Stimulated activated naive CD8-positive, alpha-beta T cell treated with anti-CD3 and anti-CD28 coated beads, Interleukin-15, amount 100 ng/mL, for 72 hours (primary cell): ENCODE measurements around the gene OR52B4.
A peak's percentile ranks its signal among the peaks of the same experiment; 100 is the strongest.
"Not testable (repeated sequence)": the region's sequence is repeated elsewhere in the genome, so short reads cannot be mapped to it uniquely, and the experiment has no call there.

ENCODE experiments used
- ATAC-seq: fragments of 150-1000 bp; cut with Tn5 transposase; 2 replicates; pipeline ENCODE4 v1.10.0; 2021; ENCODE audit warnings: mild to moderate bottlenecking, moderate library complexity
- DNase-seq, 2 donors: peaks; one replicate each; pipeline ENCODE4 v3.0.0; 2021 to 2022
- H3K27ac Mint-ChIP-seq, 2 donors: one replicate each; pipeline ENCODE4 v1.8.0; 2022; ENCODE audit warnings: mild to moderate bottlenecking in 2 of 2, mixed read lengths in 2 of 2, moderate library complexity in 2 of 2
- H3K27me3 Mint-ChIP-seq: one replicate; pipeline ENCODE4 v1.8.0; 2022; ENCODE audit warnings: mixed read lengths
- H3K4me1 Mint-ChIP-seq: one replicate; pipeline ENCODE4 v1.8.0; 2022; ENCODE audit warnings: mild to moderate bottlenecking, mixed read lengths
- H3K4me3 Mint-ChIP-seq, 2 donors: one replicate each; pipeline ENCODE4 v1.8.0; 2022; ENCODE audit warnings: mild to moderate bottlenecking in 2 of 2, mixed read lengths in 2 of 2, moderate library complexity in 1 of 2
- H3K9me3 Mint-ChIP-seq, 2 donors: one replicate each; pipeline ENCODE4 v1.8.0; 2022; ENCODE audit warnings: mixed read lengths in 2 of 2

Gene OR52B4

DNA sequence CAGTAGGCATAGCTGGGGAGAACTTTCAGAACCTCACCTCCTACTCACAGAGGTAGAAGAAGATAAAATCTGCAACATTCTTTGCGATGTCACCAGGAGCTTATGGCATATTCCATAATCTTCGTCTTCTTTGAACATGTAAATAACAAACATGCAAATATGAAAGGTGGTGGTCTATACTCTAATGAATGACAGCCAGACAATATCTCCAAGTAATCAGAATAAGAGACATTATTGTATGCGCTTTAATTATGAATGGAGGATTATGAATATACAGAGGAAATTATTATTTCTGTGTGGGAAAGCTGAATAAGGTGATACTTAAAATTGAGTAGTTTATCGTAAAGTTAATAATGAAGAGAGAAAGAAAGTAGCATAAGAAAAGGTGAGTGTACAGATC, at the start of gene OR52B4:
Gene OR52B4, minus strand, starts transcription at position 101 of the 400 bp plus-strand sequence. Its CDS starts 91 bp downstream, at position 10.
- ATAC-seq (no peak), DNase-seq (no peak)
- Mint-ChIP-seq H3K9me3 (no peaks in the 10 kb centered on the region), H3K4me3 (no peak within 1 kb of the TSS), H3K4me1 (no peaks in the 10 kb centered on the region), H3K27me3 (no peaks in the 10 kb centered on the region), H3K27ac (no peak within 1 kb of the TSS)

DNA sequence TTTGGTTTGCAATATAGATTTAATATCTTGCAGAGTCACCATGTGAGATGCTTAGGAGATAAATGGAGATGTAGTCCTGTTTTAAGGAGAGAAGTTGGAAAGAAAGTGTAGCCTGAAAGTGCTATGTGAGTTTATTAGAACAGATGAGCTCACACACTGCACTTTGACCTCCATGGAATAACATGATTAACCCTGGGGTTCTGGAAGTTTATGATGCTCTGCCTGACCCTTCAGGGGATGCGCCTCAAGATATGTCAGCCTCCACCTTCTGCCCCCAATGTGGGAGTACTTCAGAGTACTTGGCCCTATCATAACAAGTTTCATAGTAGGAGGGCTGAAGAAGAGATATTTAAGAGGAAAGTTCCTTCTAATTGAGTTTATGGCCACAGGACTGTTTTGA, 48.6 kb upstream of the OR52B4 start:
- Mint-ChIP-seq H3K27me3 (peaks cover 5% of the 10 kb centered on the region), H3K27ac (no peak overlapping the region), H3K9me3 (no peaks in the 10 kb centered on the region), H3K4me1 (no peaks in the 10 kb centered on the region), H3K4me3 (no peak overlapping the region)
- no peak for ATAC-seq
- DNase-seq = no peak

DNA sequence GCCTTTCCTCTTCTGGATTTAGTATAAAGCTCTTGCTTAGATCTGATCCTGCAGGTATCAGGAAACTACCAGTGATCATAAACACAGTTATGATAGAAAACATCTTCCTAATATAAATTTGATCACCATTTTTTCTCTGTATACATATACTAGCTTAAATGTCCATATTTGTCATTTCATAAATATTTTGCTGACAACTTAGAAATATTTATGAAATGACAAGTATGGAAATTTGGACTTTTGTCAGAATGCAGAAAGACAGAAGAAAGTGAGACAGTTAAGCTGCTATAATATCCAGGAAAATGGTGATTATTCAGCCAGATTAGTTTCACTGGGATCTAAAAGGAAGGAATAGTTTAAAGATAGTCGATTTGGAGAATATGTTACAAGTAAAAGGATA, 48.1 kb upstream of the OR52B4 start:
- peak overlapping the region in 1 of 2 donors; percentile 30 for H3K27ac Mint-ChIP-seq
- ATAC-seq (no peak), DNase-seq (no peak)
- no peaks in the 10 kb centered on the region for H3K9me3 Mint-ChIP-seq
- H3K27me3 Mint-ChIP-seq = peaks cover 5% of the 10 kb centered on the region
- H3K4me3 Mint-ChIP-seq = no peak overlapping the region
- no peaks in the 10 kb centered on the region for H3K4me1 Mint-ChIP-seq

DNA sequence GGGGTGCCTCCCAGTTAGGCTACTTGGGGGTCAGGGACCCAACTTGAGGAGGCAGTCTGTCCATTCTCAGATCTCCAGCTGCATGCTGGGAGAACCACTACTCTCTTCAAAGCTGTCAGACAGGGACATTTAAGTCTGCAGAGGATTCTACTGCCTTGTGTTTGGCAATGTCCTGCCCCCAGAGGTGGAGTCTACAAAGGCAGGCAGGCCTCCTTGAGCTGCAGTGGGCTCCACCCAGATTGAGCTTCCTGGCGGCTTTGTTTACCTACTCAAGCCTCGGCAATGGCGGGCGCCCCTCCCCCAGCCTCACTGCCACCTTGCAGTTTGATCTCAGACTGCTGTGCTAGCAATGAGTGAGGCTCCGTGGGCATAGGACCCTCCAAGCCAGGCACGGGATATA, 38.0 kb upstream of the OR52B4 start:
- not testable (repeated sequence) for ATAC-seq, H3K9me3 Mint-ChIP-seq, DNase-seq, H3K27ac Mint-ChIP-seq, H3K4me3 Mint-ChIP-seq, H3K4me1 Mint-ChIP-seq
- H3K27me3 Mint-ChIP-seq = peaks cover 25% of the 10 kb centered on the region

DNA sequence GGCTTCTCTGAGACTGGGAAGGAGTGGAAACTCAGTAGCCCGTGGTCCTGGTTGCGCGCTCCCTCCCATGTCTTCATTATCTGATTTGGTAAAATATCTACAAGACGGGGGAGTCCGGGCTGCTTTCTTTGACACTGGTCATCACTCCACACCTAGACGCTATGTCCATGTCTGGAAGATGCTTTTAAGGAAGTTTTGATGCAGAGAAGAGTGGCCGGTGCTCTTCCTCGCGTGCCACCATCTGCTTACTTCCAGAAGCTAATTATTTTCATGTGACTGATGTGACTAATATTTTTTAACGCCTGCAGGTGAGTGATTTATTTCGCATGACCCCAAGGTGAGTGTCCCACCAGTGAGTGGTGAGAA, 25.7 kb upstream of the OR52B4 start:
- H3K4me3 Mint-ChIP-seq = peak overlapping the region; percentile 89 to 97
- H3K4me1 Mint-ChIP-seq = peaks cover 47% of the 10 kb centered on the region

DNA sequence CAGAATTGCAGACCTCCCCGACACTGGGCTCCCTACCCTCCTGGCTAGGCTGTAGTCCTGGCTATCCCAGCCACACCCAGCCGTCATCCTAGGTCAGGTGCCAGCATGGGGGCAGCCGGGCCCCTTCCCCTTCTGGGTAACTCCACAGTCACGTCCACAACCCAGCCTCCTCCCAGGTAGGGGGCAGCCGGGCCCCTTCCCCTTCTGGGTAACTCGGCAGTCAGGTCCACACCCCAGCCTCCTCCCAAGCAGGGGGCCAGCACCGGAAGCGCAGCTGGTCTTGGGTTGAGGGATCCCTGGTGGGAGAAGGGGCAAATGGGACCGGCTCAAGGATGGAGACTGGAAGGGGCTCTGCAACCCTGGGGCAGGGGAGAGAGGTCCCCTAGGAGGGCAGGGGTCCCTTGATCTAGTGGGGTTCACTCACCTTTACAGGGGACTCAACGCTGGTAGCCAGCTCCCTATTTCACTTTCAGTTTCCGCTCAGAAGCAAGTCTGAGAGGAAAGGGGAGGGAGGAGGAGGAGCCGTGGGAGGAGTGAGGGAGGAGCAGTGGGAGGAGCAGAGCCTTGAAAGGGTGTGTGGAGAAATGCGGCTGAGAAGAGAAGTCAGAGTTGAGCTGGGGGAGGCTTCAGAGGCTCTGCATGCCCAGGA, 25.1 kb upstream of the OR52B4 start, which contains the start of gene TRIM21:
Gene TRIM21, minus strand, starts transcription at position 494 of the 649 bp plus-strand sequence. CDS start 3,293 bp downstream, outside the sequence.
- H3K27ac Mint-ChIP-seq = peak within 1 kb of the TSS; percentile 98 to 99
- peaks cover 47% of the 10 kb centered on the region for H3K4me1 Mint-ChIP-seq
- peak within 1 kb of the TSS; percentile 89 to 97 for H3K4me3 Mint-ChIP-seq
- no peaks in the 10 kb centered on the region for H3K27me3 Mint-ChIP-seq
- ATAC-seq = peak; percentile 98
- peaks cover 6 to 7% of the 10 kb centered on the region in 2 donors for H3K9me3 Mint-ChIP-seq
- DNase-seq = peak; percentile 79 to 89

More for the DNA sequence above, 25.7 kb upstream of the OR52B4 start:
- Mint-ChIP-seq H3K27me3 (peaks cover under 1% of the 10 kb centered on the region), H3K27ac (peak overlapping the region; percentile 98 to 99), H3K9me3 (peaks cover 9 to 10% of the 10 kb centered on the region in 2 donors)
- DNase-seq (no peak), ATAC-seq (peak; percentile 14)

DNA sequence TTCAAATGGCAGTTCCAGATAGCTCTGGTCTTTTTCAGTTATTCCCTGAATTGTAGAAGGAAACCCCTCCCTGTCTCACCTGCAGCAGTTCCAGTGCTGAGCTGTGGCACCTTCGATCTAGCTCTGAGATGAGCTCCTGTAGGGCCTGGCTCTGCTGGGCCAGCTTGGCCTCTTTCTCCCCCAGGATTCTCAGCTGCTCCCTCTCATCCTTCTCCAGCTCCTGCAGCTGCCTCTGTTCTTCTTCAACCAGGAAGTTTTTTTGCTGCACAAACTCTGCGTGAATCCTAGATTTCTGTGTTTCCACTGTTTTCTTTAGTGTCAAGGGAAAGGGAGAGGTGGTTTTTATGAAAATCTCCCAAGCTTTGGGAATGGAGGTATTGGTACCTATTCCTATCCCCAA, 20.0 kb upstream of the OR52B4 start:
- no peaks in the 10 kb centered on the region for H3K9me3 Mint-ChIP-seq
- DNase-seq = no peak
- ATAC-seq = no peak
- H3K27ac Mint-ChIP-seq = peak overlapping the region in 1 of 2 donors; percentile 82
- H3K27me3 Mint-ChIP-seq = no peaks in the 10 kb centered on the region
- H3K4me1 Mint-ChIP-seq = peaks cover 32% of the 10 kb centered on the region
- no peak overlapping the region for H3K4me3 Mint-ChIP-seq

DNA sequence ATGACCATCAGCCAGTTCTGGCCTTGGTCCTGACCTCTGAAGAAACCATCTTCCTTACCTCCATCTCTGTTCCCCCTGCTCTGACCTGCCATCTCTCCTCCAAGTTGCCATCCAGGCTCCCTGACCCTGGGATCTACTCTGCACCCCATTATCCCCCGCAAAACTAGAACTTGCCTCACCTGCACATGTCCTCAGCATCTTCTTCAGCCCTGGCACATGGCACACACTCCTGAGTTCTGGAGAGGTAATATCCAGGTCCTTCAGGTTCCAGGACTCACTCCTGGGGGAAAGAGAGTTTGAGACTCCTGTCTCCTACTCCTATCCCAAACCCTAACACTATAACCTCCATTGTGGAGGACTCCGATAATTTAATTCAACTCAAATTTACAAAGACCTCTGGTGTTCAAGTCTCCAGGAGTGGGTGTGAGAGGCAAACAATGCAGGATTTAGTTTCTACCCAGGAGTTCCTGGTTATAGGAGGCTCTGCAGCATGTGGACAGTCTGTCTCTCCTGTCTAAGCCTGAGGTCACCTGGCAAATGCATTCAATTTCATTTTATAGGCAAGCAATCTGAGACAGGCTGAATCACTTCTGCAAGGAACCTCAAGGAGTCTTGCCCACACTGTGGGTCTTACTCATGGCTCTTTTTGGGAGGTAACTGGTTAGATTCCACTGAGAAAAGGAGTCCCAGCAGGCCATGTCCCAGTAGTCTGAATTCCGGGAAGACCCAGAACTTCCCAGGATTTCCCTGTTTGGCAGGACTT, 18.0 kb upstream of the OR52B4 start:
- Mint-ChIP-seq H3K27me3 (no peaks in the 10 kb centered on the region), H3K9me3 (no peaks in the 10 kb centered on the region), H3K4me3 (no peak overlapping the region), H3K27ac (no peak overlapping the region), H3K4me1 (peaks cover 12% of the 10 kb centered on the region)
- no peak for ATAC-seq
- DNase-seq = no peak

DNA sequence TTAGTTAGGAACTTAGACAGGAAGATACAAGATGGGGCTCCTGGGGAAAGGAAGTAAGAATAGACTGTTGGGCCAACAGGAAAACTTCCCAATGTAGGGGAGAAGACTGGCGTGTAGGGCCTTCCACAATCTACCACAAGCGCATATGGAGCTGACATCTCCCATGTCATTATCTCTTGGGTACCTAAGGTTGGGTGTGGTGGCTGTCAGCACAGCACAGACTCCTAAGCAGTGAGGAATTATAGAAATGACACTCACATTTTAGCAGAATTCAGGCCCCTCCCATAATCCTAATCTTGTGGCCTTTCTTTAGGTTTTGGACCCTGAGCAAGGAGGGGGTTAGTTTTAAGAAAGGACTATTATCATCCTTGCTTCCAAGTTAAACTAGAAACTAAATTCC, 13.7 kb upstream of the OR52B4 start:
- ATAC-seq (no peak), DNase-seq (no peak)
- H3K9me3 Mint-ChIP-seq = no peaks in the 10 kb centered on the region
- H3K27ac Mint-ChIP-seq = no peak overlapping the region
- H3K4me1 Mint-ChIP-seq = no peaks in the 10 kb centered on the region
- no peaks in the 10 kb centered on the region for H3K27me3 Mint-ChIP-seq
- H3K4me3 Mint-ChIP-seq = no peak overlapping the region

DNA sequence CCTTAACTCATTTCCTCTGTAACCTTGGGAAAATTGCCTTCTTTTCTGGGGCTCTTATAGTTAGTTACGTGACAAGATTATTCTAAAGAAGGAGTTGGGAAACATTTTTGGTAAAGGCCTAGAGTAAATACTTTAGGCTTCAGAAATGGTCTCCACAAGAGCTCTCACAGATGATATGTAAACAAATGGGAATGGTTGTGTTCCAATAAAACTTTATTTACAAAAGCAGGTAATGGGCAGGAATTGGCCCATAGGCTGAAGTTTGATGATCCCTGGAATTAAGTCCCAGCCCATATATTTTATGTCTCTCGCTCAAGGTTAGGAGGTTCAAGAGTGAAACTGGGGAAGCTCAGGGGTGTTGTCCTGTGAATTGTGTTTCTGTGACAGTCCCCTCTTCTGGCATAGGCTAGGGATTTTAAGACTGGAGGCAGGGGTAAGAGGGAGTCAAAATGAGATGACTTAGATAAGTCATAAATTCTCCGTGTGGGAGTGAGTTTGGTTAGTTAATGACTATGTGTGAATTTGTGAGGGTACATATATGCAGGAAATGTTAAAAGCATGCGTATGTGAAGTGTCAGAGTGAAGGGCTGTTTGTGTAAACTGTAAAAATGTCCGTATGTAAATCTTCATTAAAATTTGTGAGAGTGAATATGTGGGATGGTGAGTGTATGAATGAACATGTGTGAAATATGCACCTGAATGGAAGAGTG, 7.4 kb upstream of the OR52B4 start:
- Mint-ChIP-seq H3K4me1 (no peaks in the 10 kb centered on the region), H3K9me3 (no peaks in the 10 kb centered on the region), H3K27ac (no peak overlapping the region), H3K4me3 (no peak overlapping the region), H3K27me3 (no peaks in the 10 kb centered on the region)
- DNase-seq = no peak
- ATAC-seq = peak; percentile 63

DNA sequence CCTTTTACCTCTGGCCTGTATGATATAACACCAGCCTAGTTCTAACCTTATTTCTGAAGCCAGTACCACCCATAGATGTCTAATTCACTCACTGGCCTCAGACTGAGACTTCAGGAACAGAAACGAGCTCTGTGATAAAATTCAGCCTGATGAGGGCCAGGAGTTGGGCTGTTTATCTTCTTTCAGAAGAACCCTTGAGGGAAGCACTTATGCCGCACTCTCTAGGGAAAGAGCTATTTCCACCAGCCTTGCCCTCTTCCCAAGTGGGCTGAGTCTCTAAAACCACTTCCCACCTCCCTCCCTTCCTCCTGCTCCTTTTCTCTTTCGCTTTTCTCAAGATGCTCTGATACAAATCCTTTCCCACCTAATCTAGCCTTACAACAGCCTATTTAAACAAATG, 2.0 kb upstream of the OR52B4 start:
- no peak overlapping the region for H3K4me3 Mint-ChIP-seq
- H3K27me3 Mint-ChIP-seq = no peaks in the 10 kb centered on the region
- no peak overlapping the region for H3K27ac Mint-ChIP-seq
- no peaks in the 10 kb centered on the region for H3K4me1 Mint-ChIP-seq
- no peaks in the 10 kb centered on the region for H3K9me3 Mint-ChIP-seq
- ATAC-seq = no peak
- no peak for DNase-seq

DNA sequence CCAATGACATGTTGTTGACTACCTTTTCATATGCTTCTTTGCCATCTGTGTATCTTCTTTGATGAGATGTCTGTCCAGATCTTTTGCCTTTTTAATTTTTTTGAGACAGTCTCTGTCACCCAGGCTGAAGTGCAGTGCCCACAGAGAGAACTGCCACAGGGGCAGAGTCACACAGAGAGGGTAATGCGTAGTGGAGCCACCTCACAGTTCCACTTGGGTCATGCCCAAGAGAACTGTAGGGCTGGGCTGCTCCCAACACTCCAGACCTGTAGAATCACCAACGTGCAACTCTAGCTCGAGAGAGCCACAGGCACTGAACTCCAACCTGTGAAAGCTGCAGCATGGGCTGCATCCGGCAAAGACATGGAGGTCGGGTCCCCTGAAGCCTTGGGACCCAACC, 20.0 kb downstream of the OR52B4 start:
- H3K4me3 Mint-ChIP-seq, H3K27me3 Mint-ChIP-seq, DNase-seq, H3K27ac Mint-ChIP-seq, H3K9me3 Mint-ChIP-seq, H3K4me1 Mint-ChIP-seq, ATAC-seq: not testable (repeated sequence)

DNA sequence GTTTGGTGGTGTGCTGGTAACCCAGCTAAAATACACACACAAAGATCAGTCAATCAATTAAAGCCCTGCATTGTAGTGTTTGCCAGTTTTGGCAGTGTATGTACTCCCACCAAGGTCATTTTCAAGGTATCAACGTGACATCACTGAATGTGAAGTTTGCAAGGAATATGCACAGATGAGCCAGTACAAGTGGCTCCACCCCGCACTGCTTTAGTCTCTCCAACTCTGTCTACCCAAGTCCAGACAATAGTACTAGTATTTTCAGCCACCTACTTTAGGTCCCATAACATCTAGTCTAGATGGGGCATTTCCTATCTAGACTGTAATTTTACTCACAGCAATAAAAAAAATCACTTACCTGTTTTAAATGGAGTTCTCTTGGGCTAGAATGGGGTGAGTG, 22.8 kb downstream of the OR52B4 start:
- not testable (repeated sequence) for ATAC-seq, H3K4me1 Mint-ChIP-seq, H3K27me3 Mint-ChIP-seq, H3K9me3 Mint-ChIP-seq, H3K4me3 Mint-ChIP-seq, H3K27ac Mint-ChIP-seq, DNase-seq

DNA sequence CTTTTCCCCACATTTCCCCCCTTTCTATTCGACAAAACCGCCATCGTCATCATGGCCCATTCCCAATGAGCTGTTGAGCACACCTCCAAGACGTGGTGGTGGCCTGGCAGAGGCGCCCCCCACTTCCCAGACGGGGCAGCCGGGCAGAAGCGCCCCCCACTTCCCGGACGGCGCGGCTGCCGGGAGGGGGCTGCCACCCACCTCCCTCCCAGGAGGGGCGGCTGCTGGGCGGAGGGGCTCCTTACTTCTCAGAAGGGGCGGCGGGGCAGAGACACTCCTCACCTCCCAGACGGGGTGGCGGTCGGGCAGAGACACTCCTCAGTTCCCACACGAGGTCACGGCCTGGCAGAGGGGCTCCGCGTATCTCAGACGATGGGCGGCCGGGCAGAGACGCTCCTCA, 33.8 kb downstream of the OR52B4 start:
- not testable (repeated sequence) for H3K27ac Mint-ChIP-seq, H3K4me1 Mint-ChIP-seq, H3K4me3 Mint-ChIP-seq, DNase-seq, H3K9me3 Mint-ChIP-seq
- peaks cover 11% of the 10 kb centered on the region for H3K27me3 Mint-ChIP-seq
- peak; percentile 76 for ATAC-seq
